Naive thymus-derived CD4-positive, alpha-beta T cell (primary cell): ENCODE measurements around the gene AHNAK. TPM values are rescaled to one million over a fixed set of nuclear protein-coding genes. Genes with fewer than 3 reads are reported as not detected.

Source experiments
- ATAC-seq: fragments of 150-1000 bp; cut with Tn5 transposase; 2 replicates; pipeline ENCODE4 v1.10.0; 2021; ENCODE audit warnings: mild to moderate bottlenecking, moderate library complexity
- CTCF ChIA-PET: fragments of 350-600 bp; sonication (Branson Sonifier 250); formaldehyde crosslinking; loops from one replicate; lab custom pipeline; 2021; ENCODE audit warnings: antibody characterized with exemption; lab: Charles Lee
- POLR2A ChIA-PET: fragments of 350-600 bp; sonication (Branson Sonifier 250); formaldehyde crosslinking; loops from one replicate; lab custom pipeline; 2021; ENCODE audit warnings: antibody characterized with exemption, inconsistent platforms; lab: Charles Lee
- DNase-seq, 9 donors: peaks; one replicate each; pipeline versions ENCODE4 v3.0.0 to v3.0.0-alpha.2; 2020 to 2022; ENCODE audit warnings: mixed read lengths in 1 of 9
- H3K27ac ChIP-seq: one replicate; pipeline ENCODE4 v1.7.0; 2013; ENCODE audit warnings: mild to moderate bottlenecking, low read depth, low read length, moderate library complexity
- H3K27me3 ChIP-seq, 2 donors: one replicate each; pipeline ENCODE4 v1.7.0; 2013; ENCODE audit warnings: low read length in 2 of 2, mild to moderate bottlenecking in 2 of 2, moderate library complexity in 2 of 2; ENCODE audit not compliant: control insufficient read depth in 2 of 2, insufficient read depth in 2 of 2
- H3K36me3 ChIP-seq, 3 experiments: 1 replicate in 2 of 3; 2 replicates in 1 of 3; pipeline ENCODE4 v1.7.0; 2013; ENCODE audit warnings: low read length in 3 of 3, mild to moderate bottlenecking in 3 of 3, moderate library complexity in 1 of 3; ENCODE audit not compliant: insufficient read depth in 3 of 3, control insufficient read depth in 2 of 3
- H3K4me1 ChIP-seq, 2 donors: one replicate each; pipeline ENCODE4 v1.7.0; 2013; ENCODE audit warnings: low read length in 2 of 2, mild to moderate bottlenecking in 2 of 2, moderate library complexity in 1 of 2; ENCODE audit not compliant: control insufficient read depth in 2 of 2, insufficient read depth in 2 of 2
- H3K4me3 ChIP-seq: 2 replicates; pipeline ENCODE4 v1.7.0; 2013; ENCODE audit warnings: mild to moderate bottlenecking, low read length
- H3K9me3 ChIP-seq, 3 experiments: 1 replicate in 2 of 3; 2 replicates in 1 of 3; pipeline ENCODE4 v1.7.0; 2013; ENCODE audit warnings: low read length in 3 of 3; ENCODE audit not compliant: control insufficient read depth in 2 of 3
- H3K27ac Mint-ChIP-seq, 9 donors: one replicate each; pipeline ENCODE4 v1.8.0; 2020 to 2022; ENCODE audit warnings: mixed read lengths in 9 of 9, mild to moderate bottlenecking in 8 of 9, moderate library complexity in 5 of 9, inconsistent platforms in 2 of 9
- H3K27me3 Mint-ChIP-seq, 5 donors: one replicate each; pipeline ENCODE4 v1.8.0; 2021 to 2022; ENCODE audit warnings: mixed read lengths in 5 of 5, mild to moderate bottlenecking in 1 of 5
- H3K36me3 Mint-ChIP-seq, 5 donors: one replicate each; pipeline ENCODE4 v1.8.0; 2020 to 2022; ENCODE audit warnings: mixed read lengths in 5 of 5, mild to moderate bottlenecking in 3 of 5, inconsistent platforms in 1 of 5
- H3K4me1 Mint-ChIP-seq, 7 donors: one replicate each; pipeline ENCODE4 v1.8.0; 2020 to 2022; ENCODE audit warnings: mixed read lengths in 7 of 7, mild to moderate bottlenecking in 3 of 7, inconsistent platforms in 1 of 7
- H3K4me3 Mint-ChIP-seq, 10 donors: one replicate each; pipeline ENCODE4 v1.8.0; 2020 to 2022; ENCODE audit warnings: mild to moderate bottlenecking in 10 of 10, mixed read lengths in 10 of 10, moderate library complexity in 6 of 10, inconsistent platforms in 2 of 10
- H3K9me3 Mint-ChIP-seq, 11 donors: one replicate each; pipeline ENCODE4 v1.8.0; 2020 to 2022; ENCODE audit warnings: mixed read lengths in 11 of 11, mild to moderate bottlenecking in 4 of 11, inconsistent platforms in 1 of 11, moderate library complexity in 1 of 11
- intact Hi-C, 2 donors: fragments of 100-400 bp; cut with micrococcal nuclease; formaldehyde crosslinking; loops; one replicate each; pipeline ENCODE4 v1.15.1; 2023
- polyA plus RNA-seq, 2 donors: library from polyadenylated mRNA; unstranded; fragments of 300-500 nt; fragmentation: Illumina TruSeq; gene quantifications; one replicate each; pipeline ENCODE4 v1.2.3, GENCODE V29; 2021
- total RNA-seq, 6 experiments: library from RNA in 5 of 6; stranded (reverse) in 5 of 6; gene quantifications; 1 replicate in 5 of 6; 2 replicates in 1 of 6; pipeline ENCODE4 v1.2.3 and lab custom pipeline; 2021 to 2026

The AHNAK gene
- total and polyA plus RNA-seq, 7 experiments from 2014 or later: 6.7 to 622 (median 233) TPM

DNA sequence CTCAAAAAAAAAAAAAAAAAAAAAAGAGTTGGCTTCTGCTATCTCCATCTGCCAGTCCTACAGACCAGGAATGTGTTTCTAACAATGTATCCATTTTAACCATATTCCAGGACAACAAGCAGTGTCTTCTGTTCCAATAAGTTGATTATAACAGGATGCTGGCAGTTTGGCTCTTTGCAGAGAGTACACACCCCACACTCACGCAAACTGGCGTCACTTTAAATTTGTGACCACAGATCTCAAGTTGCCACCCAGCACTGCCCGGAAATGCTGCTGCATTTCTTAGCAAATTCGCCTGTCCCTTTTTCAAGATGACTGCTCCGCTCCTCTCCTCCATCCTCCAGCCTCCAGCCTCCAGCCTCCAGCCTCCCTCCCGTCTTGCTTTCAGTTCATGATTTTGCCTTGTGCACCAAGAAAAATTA, 83.5 kb downstream of the AHNAK start:
- Histone ChIP-seq H3K4me1 (no peaks in the 10 kb centered on the region), H3K9me3 (no peaks in the 10 kb centered on the region), H3K36me3 (no peaks in the 10 kb centered on the region), H3K4me3 (no peak overlapping the region), H3K27ac (no peak overlapping the region), H3K27me3 (no peaks in the 10 kb centered on the region)
- Mint-ChIP-seq H3K4me3 (peak overlapping the region in 1 of 10 donors; percentile 55), H3K27me3 (peaks cover 0 to 5% (median 0%) of the 10 kb centered on the region in 5 donors), H3K9me3 (no peaks in the 10 kb centered on the region), H3K36me3 (no peaks in the 10 kb centered on the region), H3K4me1 (peaks cover 0 to 10% (median 0%) of the 10 kb centered on the region in 7 donors), H3K27ac (peak overlapping the region in 1 of 9 donors; percentile 70)
- ATAC-seq (no peak), DNase-seq (no peak)
- POLR2A ChIA-PET: no interaction called here
- CTCF ChIA-PET: interaction anchor here (0.7 kb wide), 1 partner anchor 68 kb away, joined by 3 read pairs; no protein-coding TSS in a partner anchor
- intact Hi-C loops: no loop called here

DNA sequence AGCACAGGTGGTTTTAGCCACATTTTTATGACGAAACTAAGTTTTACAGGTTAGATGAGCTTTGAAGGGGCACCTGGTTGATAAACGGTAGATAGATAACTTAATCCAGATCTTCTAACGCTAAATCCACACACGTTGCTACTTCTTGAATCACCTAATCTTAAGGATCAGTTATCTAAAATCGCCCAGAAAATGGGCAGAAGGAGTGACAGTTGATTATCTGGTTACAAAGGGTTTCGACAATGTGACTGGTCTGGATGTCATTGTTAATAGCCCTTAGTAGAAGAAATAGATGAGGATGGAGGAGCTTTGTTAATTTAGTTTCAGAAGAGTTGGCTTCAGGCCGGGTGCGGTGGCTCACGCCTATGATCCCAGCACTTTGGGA, 84.1 kb downstream of the AHNAK start:
- H3K4me1 ChIP-seq: no peaks in the 10 kb centered on the region
- H3K36me3 ChIP-seq: no peaks in the 10 kb centered on the region
- H3K9me3 Mint-ChIP-seq: no peaks in the 10 kb centered on the region
- no peaks in the 10 kb centered on the region for H3K9me3 ChIP-seq
- no peaks in the 10 kb centered on the region for H3K27me3 ChIP-seq
- no peaks in the 10 kb centered on the region for H3K36me3 Mint-ChIP-seq
- no peak overlapping the region for H3K27ac Mint-ChIP-seq
- ATAC-seq (no peak), DNase-seq (no peak)
- ChIA-PET CTCF (no interaction called here), POLR2A (no interaction called here)
- H3K27ac ChIP-seq: no peak overlapping the region
- no peak overlapping the region for H3K4me3 Mint-ChIP-seq
- peaks cover 0 to 5% (median 0%) of the 10 kb centered on the region in 5 donors for H3K27me3 Mint-ChIP-seq
- intact Hi-C loops: no loop called here
- no peak overlapping the region for H3K4me3 ChIP-seq
- peaks cover 0 to 10% (median 0%) of the 10 kb centered on the region in 7 donors for H3K4me1 Mint-ChIP-seq

DNA sequence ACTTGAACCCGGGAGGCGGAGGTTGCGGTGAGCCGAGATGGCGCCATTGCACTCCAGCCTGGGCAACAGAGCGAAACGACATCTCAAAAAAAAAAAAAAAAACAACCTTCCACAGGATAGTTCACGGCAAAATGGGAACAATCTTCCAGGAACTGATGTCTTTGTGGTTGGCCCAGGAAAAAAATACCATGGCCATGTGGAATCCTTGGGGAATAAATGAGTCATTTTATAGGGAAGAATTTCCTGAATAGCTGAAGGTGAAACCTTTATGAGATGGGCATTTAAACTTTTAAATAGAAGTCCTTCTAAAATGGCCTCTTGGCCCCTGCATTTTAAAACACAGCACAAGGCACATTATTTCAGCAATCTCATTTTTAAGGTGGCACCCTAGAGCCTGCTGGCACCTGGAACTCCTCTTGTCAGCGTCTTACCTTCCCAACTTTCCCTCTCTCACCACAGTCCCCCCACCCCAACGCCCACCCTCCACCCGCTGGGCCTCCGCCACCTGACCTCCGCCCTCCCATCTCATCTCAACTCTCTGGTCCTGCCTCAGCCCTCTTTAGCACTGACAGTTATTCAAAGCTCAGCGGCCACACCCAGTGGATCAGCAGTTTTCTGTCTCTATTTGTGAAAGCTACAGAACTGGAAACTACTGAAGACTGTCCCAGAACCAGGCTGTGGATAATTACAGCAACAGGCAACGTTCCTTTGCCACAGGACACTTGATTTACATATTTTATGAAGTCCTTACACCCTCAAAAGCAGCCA, 84.7 kb downstream of the AHNAK start:
- Mint-ChIP-seq H3K4me3 (no peak overlapping the region), H3K9me3 (no peaks in the 10 kb centered on the region), H3K27ac (no peak overlapping the region), H3K4me1 (peaks cover 0 to 10% (median 0%) of the 10 kb centered on the region in 7 donors), H3K27me3 (peaks cover 0 to 5% (median 0%) of the 10 kb centered on the region in 5 donors), H3K36me3 (no peaks in the 10 kb centered on the region)
- DNase-seq (no peak), ATAC-seq (no peak)
- no peak overlapping the region for H3K27ac ChIP-seq
- no peak overlapping the region for H3K4me3 ChIP-seq
- no peaks in the 10 kb centered on the region for H3K9me3 ChIP-seq
- no peaks in the 10 kb centered on the region for H3K27me3 ChIP-seq
- no peaks in the 10 kb centered on the region for H3K4me1 ChIP-seq
- no peaks in the 10 kb centered on the region for H3K36me3 ChIP-seq
- intact Hi-C loops: no loop called here
- ChIA-PET CTCF (no interaction called here), POLR2A (no interaction called here)

DNA sequence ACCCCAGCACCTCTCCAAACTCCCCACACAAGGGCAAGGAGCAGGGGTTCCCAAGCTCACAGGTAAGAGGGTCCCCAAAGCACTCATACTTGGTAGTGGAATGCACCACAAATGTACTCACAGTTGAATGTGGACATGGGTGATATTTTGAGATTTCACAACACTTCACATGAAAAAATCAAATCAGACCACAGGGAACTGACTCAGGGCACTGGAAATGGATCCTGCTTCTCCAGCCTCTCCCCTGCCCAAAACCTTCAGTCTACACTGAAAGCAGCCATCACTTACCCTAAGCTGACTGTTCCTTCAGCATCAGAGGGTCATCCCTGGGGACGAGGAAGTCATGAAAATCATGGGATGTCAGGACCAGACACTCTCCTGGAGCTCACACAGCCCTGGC, 87.5 kb downstream of the AHNAK start:
- Mint-ChIP-seq H3K27me3 (peaks cover 0 to 5% (median 0%) of the 10 kb centered on the region in 5 donors), H3K36me3 (no peaks in the 10 kb centered on the region), H3K4me1 (peaks cover 0 to 10% (median 0%) of the 10 kb centered on the region in 7 donors), H3K9me3 (no peaks in the 10 kb centered on the region), H3K27ac (no peak overlapping the region), H3K4me3 (no peak overlapping the region)
- POLR2A ChIA-PET: no interaction called here
- CTCF ChIA-PET: interaction anchor here (1.2 kb wide), 1 partner anchor 37 kb away, joined by 3 read pairs; no protein-coding TSS in a partner anchor
- Histone ChIP-seq H3K27ac (no peak overlapping the region), H3K9me3 (no peaks in the 10 kb centered on the region), H3K4me1 (no peaks in the 10 kb centered on the region), H3K27me3 (no peaks in the 10 kb centered on the region), H3K4me3 (no peak overlapping the region), H3K36me3 (no peaks in the 10 kb centered on the region)
- intact Hi-C loops: no loop called here
- DNase-seq (no peak), ATAC-seq (no peak)

GRCh38 chr11:62458212-62459002, 88.2 kb downstream of the AHNAK start:
- no peaks in the 10 kb centered on the region for H3K27me3 ChIP-seq
- H3K9me3 ChIP-seq: no peaks in the 10 kb centered on the region
- ChIA-PET POLR2A (interaction anchor here (0.6 kb wide), 2 partner anchors 8 to 32 kb away, joined by 3 read pairs; no protein-coding TSS in a partner anchor), CTCF (interaction anchor here (1.2 to 1.4 kb wide), 2 partner anchors 10 to 37 kb away, joined by 3 to 6 read pairs; no protein-coding TSS in a partner anchor)
- Mint-ChIP-seq H3K4me3 (no peak overlapping the region), H3K27ac (no peak overlapping the region), H3K36me3 (no peaks in the 10 kb centered on the region), H3K4me1 (peaks cover 0 to 8% (median 0%) of the 10 kb centered on the region in 7 donors), H3K27me3 (peaks cover 0 to 3% (median 0%) of the 10 kb centered on the region in 5 donors), H3K9me3 (no peaks in the 10 kb centered on the region)
- H3K27ac ChIP-seq: no peak overlapping the region
- H3K4me3 ChIP-seq: no peak overlapping the region
- no peak for ATAC-seq
- intact Hi-C loops: no loop called here
- no peaks in the 10 kb centered on the region for H3K36me3 ChIP-seq
- DNase-seq: no peak
- H3K4me1 ChIP-seq: no peaks in the 10 kb centered on the region

GRCh38 chr11:62457478-62457877, 89.1 kb downstream of the AHNAK start:
- ATAC-seq (no peak), DNase-seq (no peak)
- Mint-ChIP-seq H3K4me3 (no peak overlapping the region), H3K36me3 (no peaks in the 10 kb centered on the region), H3K4me1 (peaks cover 0 to 4% (median 0%) of the 10 kb centered on the region in 7 donors), H3K27ac (no peak overlapping the region), H3K27me3 (peaks cover 0 to 1% (median 0%) of the 10 kb centered on the region in 5 donors), H3K9me3 (no peaks in the 10 kb centered on the region)
- Histone ChIP-seq H3K27me3 (no peaks in the 10 kb centered on the region), H3K4me3 (no peak overlapping the region), H3K27ac (no peak overlapping the region), H3K36me3 (no peaks in the 10 kb centered on the region), H3K4me1 (no peaks in the 10 kb centered on the region), H3K9me3 (no peaks in the 10 kb centered on the region)
- intact Hi-C loops: no loop called here
- ChIA-PET POLR2A (interaction anchor here (0.6 kb wide), 1 partner anchor 9 kb away, joined by 3 read pairs; no protein-coding TSS in a partner anchor), CTCF (interaction anchor here (1.4 kb wide), 1 partner anchor 9 kb away, joined by 6 read pairs; no protein-coding TSS in a partner anchor)
